DMS79 treated with DMSO at 0.1 percent for 48 hours (cell line): ENCODE measurements around the gene MTHFR.

ENCODE experiments used
- DNase-seq: peaks from one replicate; lab custom pipeline; 2025; lab: John Stamatoyannopoulos, UW

MTHFR gene

DNA sequence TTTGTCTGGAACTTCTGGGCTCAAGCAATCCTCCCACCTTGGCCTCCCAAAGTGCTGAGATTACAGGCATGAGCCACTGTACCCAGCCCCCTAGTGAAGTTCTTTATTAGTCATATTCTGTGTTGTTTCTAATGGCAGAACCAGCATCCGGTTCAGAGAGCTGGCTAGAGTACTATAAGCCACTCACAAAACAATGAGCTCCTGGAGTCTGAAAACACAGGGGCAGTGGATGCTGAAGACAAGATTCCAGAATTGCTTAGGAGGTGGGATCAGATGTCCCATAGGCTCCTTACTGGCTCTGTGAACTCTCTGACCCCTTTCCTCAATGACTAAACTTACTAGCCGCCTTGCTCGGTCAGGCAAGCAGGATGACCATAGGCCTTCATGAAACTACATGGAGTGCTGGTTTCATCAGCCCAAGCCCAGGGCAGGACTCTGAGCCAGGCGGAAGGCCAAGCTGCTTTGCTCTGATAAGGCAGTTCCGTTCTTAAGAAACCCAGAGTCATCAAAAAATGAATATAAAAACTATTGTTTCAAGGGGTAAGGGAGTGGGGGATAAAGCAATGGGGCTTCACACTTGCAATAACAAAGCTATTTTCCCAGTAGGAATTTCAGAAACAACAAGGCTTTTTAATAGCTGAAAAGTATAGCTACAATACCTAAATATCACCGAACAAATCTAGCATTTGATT lies 8.1 kb downstream of the MTHFR start:
- DNase-seq: no peak

DNA sequence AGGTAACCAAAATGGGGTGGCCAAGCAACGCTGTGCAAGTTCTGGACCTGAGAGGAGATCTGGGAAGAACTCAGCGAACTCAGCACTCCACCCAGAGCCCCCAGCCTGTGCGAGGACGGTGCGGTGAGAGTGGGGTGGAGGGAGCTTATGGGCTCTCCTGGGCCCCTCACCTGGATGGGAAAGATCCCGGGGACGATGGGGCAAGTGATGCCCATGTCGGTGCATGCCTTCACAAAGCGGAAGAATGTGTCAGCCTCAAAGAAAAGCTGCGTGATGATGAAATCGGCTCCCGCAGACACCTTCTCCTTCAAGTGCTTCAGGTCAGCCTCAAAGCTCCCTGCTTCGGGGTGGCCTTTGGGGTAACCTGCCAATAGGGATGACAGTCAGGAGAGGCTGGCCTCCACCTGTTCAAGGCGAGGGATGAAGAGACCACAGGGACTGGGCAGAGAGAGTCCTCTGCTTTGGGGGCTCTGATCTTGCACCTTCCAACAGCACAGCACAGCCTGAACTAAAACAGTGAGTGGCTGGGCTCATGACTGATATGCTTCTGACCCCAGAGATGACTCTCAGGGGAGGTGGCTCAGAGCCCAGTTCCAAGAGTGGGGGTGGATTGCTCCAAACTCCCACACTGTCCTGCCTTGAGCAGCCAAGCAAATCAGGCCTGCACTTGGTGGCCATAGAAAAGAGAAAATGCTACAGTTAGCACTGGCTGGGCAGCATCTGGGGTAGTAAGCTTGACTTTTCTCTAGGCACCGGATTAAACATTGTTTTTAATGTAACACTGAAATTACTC lies 9.5 kb downstream of the MTHFR start:
- DNase-seq: no peak

DNA sequence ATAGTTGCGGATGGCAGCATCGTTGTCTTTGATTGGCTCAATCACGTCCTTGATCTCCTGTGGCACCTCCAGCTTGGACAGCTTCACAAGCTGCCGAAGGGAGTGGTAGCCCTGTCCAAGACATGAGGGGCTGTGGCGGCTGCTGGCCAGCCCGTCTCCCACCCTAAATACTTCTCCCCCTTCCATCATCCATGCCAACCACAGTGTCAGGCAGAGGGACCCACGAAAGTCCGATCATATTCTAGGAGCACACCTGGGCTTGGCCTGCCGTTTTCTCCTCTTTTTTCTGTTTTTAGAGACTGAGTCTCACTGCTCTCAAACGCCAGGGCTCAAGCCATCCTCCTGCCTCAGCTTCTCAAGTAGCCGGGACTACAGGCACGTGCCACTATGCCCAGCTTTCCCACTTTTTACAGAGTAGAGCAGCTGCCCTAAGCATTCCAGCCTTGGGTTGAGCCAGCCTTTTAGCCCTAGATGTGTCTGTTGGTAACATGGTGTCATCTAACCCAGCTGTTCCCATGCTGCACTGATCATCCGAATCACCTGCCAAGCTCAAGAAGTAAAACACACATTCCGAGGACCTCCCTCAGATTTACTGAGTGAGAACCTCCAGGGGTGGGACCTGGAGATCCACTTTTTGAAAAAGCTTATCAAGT lies 10.4 kb downstream of the MTHFR start:
- DNase-seq: no peak

DNA sequence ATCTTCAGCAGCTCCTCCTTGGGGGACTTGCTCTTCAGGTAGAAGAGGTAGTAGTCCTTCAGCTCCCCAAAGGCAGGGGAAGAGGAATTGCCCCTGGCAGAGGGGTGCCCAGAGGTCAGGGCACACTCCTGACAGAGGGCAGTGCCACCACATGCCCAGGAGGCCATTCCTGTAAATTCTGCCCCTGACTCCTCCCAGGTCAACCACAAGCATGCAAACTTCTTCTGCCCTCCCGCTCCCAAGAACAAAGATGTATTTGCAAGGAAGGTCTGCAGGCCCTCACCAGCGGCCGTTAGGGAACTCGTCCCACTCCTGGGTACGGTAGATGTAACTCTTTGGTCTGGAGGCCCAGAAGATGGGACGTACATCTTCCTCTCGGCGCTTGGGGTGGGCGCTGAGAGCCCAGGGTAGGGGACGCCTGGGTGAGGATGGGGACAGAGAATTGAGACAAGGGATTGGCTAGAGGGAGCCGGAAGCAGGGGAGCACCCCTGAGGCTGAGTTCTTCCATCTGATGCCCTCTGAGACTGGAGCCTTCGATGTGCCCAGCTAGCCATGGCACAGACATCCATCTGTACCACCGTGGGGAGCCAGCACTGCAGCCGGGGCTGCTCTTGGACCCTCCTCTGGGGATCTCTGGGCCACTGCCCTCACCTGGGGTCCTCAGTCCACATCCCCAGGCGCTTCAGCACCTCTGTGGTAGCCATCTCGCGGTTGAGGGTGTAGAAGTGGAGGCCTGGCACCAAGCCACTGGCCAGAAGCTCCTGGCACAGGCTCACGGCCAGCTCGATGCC lies 11.1 kb downstream of the MTHFR start:
- no peak for DNase-seq

DNA sequence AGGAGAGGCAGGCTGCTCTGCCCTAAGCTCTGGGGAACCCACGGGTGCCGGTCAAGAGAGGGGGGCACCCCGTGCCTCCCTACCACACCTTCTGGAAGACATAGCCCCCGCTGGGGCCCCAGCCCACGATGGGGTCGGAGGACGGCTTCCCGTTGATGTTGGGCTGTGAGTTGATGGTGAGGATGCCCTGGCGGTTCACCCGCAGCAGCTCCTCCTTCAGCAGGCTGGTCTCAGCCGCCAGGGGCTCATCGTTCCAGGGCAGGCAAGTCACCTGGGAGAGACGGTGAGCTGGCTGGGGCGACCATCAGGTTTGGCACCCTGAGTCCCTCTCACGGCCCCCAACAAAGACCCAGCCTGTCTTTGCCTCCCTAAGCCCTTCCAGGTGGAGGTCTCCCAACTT lies 11.9 kb downstream of the MTHFR start:
- DNase-seq: no peak

DNA sequence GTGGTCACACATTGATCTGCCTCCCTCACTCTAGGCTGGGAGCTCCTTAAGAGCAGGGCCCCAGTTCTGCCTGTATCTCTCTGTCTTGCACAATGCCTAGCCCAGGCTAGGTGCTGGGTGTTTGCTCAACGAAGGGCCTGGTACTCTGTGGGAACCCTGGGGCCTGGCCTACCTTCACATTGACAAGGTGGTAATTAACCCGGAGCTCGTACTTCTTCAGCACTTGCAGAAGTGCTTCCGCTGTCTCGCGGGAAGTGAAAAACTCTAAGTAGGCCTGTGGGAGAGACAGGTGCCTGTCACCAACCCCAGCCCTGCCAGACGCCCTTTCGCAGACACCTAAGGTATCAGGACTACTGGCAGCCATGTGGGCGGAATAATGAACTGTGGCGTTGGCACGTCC lies 13.7 kb downstream of the MTHFR start:
- DNase-seq: no peak

DNA sequence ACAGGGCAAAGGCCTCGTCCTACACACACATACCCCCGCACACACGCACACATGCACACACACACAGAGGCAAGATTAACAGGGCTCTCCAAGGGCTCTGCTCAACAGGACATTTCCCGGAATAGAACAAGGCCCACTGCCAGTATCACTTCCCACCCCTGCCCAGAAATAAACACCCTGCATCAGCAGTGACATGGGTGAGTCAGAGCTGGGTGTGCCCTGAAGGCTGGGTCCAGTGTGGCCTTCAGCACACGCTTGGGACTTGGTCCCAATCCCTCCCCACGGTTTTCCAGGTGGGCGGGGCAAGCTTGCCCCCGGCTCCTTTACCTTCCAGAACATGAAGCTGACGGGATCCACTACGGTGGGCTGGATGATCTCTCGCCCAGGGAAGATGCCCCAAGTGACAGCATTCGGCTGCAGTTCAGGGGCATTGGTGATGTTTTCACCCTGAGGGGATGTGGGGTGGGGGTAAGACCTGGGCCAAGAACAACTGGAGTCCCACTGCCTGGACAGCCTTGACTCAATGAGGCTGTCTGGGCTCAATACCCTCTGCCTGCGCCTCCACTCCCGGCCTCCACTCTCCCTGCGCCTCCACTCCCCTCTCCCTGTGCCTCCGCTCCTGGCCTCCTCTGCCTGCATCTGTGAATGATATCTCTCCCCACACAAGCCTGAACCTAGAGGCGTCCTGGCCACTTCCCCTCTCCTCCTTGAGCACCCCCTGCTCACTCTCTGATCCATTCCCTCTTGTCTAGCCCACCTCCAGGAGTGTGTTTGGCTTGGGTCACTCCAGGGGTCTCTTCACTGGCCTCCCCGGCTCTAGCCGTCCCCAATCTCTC lies 14.7 kb downstream of the MTHFR start:
- DNase-seq: no peak

DNA sequence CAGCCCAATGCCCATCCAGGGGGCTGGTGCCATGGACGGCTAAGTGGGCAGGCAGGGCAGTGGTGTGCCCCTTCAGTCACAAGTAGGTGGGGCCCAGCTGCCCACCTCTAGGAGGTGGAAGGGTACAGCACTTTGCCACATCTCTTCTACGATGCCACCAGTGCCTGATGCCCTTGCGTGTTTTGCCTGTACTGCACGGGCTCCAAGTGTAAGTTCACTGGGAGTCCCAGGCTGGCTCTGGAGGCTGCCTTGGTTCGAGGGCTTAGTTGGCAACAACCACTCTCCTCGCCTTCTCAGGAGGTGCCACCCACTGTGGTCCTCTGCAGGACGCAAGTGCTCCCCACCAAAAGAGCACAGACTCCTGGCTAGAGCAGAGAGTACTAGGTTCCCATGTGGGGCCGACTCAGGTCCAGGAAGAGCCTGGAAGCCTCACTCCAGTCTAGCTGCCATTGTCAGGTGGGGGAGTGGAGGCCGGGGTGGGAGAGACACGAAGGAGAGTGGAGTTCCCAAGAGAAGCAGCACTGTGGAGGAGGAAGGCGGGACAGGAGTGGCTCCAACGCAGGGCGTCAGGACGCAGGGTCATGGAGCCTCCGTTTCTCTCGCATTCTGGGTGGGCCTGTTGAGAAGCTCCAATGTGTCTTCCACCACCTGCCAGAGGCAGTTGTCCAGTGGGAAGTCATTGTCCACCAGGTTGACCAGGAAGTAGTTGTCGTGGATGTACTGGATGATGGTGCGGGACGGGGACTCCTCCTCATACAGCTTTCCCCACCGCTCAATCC lies 15.5 kb downstream of the MTHFR start:
- DNase-seq: no peak

DNA sequence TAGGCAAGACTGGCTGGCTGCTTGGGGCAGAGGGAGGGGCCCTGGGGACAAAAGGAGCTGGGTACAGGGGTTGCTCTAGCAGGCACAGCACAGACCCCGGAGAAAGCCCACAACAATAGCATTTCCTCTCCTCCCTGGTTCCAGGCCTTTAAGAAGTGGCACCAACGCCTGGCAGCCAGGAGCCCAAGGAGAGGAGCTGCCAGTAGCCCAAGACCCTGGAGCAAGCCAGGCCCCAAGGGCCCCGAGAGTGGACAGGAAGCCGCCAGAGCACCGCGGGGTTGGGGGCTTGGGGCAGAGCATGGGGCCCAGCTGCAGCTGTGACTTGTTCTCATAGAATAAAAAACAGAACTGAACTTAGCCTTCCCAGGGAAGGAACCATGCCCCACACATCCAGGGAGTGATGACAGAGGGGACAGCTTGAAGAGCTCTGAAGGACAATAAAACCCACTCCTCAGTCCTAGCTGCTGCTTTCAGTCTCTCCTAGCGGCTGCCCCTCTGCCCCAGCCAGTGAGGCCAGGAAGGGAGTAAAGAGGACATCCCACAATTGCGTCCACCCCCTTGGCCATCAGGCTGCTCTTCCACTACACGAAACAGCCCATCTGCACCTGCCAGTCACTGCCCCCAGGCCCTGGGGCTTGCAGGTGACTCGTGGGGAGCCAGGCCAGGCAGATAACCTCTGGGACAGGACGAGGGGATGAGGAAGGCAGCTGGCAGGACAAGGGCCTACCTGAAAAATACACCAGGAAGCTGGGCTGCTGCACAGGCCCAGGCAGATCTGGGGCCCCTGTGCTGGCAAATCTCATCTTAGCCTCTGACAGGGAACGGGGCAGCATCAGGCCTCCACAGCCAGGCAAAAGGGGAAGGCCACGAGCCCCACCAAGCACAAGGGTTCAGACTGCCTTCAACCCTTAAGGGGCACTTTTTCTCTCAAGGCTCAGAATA lies 16.4 kb downstream of the MTHFR start:
- DNase-seq: no peak

DNA sequence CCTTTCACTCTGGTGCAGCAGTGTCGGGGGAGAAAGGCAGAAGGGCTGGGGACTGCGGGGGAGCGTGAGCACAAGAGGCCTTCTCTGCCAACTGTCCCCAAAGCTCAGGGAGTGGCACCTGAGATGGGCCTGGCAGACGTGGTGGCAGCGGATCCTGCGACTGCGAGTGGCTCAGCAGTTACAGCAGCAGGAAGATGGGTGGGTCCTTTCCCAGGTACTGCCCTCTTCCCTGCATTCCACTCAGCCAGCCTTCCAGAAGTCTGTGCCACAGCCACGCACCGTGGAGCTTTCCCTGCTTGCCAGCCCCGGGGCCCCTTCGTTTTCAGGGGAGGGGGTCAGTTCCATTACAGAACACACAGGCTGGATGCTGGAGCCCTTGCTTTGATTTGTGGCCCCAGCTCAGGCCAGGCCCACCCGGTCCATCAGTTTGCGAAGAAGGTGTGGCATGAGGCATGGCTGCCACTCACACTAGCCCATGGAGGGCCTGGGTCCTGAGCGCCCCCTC lies 17.2 kb downstream of the MTHFR start:
- DNase-seq: no peak

DNA sequence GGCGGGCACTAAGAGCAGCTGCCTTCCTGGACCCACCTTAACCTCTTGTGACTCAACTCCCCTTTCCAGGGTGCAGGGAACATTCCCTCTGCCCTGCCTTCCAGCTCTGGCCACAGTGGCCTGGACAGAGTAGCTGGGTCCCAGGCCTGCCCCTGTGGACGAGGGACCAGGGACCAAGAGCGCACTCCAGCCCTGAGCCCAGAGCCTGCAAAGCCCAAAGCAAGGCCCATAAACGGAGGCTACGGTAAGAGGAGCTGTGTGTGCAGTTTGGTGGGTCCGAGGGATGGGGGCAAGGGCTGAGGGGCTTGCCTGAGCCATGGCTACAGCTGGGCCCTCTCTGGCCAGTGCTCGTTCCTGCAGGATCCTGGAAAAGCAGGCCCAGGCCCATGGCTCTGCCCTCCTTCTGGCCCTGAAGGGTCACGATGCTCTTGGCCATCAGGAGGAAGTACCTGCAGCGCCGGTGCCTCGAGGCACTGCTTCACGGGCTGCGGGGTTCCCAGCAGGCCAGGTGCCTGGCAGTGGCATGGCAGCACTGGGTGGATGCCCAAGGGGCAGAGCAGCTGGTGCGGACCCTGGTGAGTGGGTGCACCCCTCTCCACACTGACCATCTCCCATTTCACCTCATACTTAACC lies 17.8 kb downstream of the MTHFR start:
- DNase-seq: no peak

DNA sequence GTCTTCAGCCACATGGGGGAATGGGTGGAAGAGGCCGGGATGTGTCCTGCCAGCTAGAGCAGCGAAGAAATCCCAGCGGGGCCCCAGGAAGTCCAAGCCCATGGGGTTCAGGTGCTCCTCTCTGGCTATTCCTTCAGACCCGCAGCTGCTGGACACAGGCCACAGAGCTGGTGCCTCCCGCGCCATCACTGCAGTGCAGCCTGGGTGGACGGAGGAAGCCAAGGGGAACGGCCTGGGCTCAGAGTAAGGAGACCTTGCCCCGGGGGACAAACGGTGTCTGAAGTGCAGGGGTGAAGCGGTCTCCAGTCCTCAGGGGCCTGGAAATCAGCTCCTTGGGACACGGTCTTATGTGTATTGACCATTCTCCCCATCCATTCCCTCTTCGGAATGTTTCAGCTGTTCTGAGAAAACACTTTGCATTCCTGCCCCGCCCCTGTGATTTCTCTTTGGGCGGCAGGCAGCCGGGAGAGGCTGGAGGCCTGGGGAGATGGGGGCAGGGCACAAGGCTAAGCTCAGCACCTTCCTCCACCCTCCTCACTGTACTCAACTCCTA lies 18.4 kb downstream of the MTHFR start:
- DNase-seq: no peak

DNA sequence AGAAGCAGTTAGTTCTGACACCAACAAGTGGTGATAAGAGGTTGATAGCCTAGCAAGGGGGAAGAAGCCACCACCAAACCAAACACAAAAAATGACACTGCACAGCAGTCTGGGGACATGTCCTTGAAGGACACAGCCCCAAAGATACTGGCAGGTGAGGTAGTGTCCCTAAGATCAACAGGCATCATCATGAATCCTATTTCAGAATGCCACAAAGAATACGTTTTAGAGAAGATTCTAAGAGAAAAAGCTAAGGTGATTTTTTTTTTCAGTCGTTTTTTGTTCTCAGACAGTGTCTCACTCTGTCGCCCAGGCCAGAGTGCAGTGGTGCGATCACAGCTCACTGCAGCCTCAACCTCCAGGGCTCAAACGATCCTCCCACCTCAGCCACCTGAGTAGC lies 19.6 kb downstream of the MTHFR start:
- no peak for DNase-seq

DNA sequence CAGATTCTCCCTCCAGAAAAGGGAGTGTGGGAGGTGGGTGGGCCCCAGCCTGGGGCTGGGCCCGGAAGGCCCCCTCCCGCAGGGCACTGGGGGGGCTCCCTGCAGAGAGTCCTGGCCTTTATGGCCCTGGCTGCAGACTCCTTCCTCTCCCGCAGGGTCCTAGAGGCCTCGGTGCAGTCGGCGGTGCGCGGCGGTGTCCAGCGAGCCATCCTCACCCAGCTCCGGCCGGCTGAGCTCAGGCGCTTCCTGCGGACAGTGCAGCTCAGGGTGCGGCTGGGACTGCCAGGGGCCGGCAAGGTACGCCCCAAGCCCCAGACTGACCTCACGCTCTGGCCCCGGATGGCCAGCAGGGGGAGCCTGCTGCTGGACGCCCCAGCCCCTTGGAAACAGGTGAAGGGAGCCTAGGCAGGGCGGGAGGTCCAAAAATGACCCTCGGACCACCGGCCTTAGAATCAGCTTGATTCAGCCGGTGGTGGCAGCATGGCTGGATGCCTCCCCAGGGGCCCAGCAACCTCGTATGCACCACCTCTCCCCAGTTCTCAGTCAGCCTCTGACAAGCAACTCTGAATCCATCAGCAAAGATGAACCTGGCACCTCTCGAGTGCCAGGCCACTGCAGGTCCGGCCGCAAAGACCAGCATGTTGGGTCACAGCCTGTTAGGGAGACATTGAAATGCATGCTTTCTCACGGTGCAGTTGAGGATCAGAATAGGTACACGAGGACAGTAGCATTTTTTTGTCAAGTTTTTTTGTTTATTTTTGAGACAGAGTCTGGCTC lies 20.6 kb downstream of the MTHFR start:
- DNase-seq: no peak

DNA sequence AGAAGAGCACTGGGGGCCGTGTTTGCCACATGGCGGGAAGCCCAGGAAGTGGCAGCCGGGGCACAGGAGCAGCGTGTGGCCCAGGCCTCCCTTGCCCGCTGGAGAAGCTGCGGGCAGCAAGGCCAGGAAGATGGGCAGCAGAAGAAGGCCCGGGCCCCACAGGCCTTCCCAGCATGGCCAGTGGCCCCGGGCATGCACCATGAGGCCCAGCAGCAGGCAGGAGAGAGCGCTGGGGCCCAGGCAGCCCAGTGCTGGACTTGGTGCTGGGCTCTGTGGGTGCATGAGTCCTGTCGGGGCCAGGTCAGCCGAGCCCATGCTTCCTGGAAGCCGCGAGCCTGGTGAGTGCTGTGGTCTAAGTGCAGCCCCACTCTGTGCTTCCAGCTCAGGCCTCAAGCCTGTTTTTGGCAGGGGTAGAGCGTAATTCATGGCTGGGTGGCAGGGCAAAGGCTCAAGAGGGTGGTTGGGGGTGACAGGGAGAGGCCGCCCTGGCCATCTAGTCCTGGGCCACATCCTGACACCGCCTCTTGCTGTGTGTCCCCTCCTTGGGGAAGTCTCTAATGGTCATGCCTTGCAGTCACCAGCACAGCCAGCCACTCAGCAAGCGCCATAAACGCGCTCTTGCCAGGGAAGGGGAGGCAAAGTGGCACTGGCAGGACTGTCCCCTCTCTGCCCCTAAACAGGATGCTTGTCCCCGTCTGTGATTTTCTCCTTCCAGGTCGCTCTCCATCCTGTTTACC lies 21.3 kb downstream of the MTHFR start:
- no peak for DNase-seq

DNA sequence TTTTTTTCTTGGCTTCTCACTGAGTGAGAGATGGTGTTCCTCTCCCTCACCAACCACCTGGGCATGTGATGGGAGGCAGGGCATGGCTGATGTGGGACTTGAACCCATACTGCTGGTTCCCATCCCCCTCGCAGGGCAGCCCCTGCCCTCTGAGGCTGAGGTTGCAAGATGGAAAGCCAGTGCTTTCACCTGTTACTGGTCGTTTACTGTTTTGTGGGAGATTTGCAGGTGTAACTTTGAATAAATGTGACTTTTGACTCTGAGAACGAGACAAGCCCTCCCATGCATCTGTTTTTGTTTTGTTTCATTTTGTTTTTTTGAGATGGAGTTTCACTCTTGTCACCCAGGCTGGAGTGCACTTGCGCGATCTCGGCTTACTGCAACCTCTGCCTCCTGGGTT lies 22.2 kb downstream of the MTHFR start:
- DNase-seq: no peak

DNA sequence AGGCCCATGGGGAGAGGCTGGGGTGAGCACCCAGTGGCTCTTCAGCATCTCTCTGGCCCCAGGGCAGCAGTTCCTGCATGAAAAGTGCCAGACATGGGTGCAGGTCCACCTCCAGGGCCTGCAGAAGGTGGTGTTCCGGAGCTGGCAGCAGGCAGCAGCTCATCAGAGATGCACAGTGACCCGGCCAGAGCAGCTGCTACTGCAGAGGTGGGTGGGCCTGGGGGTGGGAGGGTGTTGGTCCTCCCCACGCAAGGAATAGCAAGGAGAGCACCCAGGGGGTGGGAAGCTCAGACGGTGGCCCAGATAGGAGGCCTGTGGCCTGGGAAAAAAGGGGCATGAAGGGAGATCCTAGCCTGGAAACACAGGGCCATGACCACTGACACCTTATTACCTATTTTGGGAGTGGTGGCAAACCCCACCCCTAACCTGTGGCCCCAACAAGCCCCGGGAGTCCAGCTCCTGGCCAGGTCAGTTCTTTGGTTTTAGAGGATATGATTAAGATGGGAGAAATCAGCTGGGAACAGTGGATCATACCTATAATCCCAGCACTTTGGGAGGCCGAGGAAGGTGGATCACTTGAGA lies 23.5 kb downstream of the MTHFR start:
- no peak for DNase-seq
